ENCODE results near the gene ST8SIA6.
"Not testable (repeated sequence)": the region's sequence is repeated elsewhere in the genome, so short reads cannot be mapped to it uniquely, and the experiment has no call there.

Gene ST8SIA6, protein sequence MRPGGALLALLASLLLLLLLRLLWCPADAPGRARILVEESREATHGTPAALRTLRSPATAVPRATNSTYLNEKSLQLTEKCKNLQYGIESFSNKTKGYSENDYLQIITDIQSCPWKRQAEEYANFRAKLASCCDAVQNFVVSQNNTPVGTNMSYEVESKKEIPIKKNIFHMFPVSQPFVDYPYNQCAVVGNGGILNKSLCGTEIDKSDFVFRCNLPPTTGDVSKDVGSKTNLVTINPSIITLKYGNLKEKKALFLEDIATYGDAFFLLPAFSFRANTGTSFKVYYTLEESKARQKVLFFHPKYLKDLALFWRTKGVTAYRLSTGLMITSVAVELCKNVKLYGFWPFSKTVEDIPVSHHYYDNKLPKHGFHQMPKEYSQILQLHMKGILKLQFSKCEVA

DNA sequence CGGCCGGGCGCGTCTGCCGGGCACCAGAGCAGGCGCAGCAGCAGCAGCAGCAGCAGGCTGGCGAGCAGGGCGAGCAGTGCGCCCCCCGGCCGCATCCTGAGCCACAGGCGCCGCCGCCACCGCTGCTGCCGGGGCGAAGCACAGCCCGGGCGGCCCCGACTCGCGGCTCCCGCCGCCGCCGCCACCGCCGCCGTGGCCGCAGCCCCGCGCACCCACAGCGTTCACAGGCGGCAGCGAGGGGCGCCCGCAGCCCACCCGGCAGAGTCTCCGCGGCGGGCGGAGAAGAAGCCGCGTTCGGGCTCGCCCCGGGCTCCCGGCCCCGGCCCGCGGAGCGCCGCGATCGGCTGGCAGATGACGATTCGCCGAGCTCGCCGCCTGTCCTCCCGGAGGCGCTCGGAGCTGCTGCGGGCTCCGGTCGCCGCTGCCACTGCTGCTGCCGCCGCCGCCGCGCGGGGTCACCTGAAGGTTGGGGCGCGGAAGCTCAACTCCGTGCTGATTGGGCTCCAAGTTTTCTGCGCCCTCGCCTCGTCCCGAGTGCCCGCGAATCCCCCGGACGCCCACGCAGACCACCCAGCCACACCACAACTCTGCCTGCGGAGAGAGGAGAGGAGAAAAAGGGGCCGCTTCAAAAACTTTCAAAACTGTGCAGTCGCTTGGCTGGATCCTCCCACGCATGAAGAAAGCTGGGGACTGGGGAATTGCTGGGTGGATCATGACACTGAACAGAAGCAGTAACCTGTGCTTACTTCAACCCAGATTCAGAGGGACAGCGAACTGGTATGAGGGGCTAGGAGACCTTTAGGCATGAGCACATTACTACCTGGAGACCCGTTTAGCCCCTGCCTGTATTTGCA lies at the start of gene ST8SIA6:
TSS of gene ST8SIA6 (minus strand) at position 435 of the 854 bp plus-strand sequence. CDS start at position 95, 340 bp downstream.
- no peak for DNase-seq

DNA sequence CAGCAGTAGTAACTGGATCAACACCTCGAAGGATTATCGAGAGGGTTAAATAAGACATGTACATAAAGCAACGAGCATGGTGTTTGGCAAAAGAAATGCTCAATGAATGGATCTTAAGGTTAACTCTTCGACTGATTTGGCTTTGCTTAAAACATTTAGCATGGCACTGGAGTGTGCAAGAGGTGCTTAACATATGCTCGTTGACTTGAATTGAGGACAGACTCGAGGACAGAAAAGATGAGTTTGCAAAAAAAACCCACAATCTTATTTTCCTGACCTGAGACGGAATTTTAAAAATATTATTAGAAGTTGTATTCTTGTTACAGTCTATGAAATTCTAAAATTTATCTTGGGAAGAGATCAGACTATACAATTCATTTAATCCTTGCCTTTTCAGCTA lies 49.4 kb upstream of the ST8SIA6 start:
- no peak for DNase-seq

DNA sequence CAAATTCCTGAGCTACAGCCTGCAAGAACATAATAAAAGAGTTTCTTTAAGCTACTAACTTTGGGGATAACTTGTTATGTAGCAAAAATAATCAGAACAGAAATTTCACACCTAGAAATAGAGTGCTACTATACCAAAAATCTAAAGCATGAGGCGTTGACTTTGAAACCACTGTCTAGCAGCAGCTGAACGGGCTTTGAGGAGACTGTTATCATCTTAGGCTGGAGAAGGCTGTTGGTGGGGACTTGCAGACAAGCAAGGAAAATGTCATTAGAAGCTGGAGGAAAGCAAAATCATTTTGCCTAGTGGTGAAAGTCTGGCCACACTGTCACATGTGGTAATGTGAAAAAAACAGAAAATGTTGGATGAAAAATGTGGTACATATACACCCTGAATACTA lies 48.4 kb upstream of the ST8SIA6 start:
- no peak for DNase-seq

DNA sequence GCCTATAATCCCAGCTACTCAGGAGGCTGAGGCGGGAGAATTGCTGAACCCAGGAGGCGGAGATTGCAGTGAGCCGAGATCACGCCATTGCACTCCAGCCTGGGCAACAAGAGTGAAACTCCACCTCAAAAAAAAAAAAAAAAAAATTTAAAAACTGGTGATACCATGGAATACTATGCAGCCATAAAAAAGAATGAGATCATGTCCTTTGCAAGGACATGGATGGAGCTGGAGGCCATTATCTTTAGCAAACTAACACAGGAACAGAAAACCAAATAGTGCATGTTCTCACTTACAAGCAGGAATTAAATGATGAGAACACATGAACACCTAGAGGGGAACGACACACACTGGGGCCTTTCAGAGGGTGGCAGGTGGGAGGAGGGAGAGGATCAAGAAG lies 44.6 kb upstream of the ST8SIA6 start:
- not testable (repeated sequence) for DNase-seq

DNA sequence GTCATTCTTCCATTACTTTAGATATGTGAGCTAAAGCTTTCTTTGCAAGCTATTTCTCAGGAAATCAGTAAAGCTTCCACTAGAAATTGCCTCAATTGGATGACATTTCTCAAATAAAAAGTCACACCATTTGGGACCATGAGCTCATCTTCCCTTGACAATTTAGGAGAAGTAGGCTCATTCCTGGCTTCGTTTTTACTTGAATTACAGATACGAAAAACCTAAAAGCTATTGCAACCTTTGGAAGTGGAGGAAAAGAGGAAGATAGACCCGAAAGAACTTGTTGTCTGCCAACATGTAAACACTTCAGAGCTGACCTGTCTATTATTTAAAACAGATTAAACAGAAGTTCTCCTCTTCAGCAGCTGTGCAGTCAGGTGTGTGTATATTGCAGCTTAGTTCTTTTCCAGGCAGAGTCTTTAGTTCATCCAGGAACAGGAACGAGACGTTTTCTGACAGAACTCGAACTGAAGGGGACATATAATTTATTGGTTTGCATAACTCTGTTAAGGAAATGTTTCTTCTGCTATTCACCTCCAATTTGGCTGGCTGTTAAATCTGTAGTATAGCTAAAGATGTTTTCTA lies 43.1 kb upstream of the ST8SIA6 start:
- DNase-seq: no peak

DNA sequence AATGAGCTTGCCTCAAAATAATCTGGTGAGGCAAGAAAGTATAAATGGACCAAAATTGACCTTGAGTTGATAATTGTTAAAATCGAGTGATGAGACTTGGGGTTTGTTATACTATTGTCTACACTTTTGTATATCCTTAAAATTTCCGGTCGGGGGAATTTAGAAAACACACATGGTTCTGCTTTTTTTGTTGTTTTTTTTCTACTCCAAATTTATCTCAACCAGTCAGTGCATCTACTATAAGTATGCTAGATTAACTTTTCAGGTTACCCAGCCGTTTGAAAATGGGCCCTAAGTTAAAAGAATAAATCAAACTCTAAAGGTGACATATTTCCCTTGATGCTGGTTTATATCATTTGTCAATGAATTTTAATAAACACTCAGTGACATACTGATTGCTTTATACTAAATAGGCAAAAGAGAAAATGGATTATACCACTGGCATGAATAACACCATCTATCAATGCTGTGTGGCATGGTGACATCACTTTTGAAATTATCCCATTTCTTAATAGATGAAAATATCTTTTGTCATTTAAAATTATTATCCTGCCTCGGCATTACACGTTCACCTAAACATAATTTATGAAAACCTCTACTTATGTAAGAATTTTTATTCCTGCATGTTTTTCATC lies 40.3 kb upstream of the ST8SIA6 start:
- no peak for DNase-seq

DNA sequence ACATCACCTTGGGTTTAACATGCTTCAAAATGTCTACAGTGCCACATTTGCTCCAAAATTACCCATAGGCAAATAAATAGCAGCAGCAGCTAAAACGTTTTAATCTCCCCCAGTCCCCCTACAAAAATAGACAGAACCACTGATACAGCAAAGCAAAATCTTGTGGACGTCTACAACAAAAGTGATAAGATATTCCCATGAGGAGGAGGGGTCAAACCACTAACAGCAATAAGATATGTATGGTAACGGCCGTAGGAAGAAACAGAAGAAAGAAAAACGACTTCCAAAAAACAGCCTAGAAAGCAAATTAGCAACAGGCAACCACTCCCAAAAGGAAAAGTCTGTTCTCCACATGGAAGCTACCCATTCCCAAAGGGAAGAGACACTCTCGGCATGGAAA lies 34.5 kb upstream of the ST8SIA6 start:
- DNase-seq: no peak

DNA sequence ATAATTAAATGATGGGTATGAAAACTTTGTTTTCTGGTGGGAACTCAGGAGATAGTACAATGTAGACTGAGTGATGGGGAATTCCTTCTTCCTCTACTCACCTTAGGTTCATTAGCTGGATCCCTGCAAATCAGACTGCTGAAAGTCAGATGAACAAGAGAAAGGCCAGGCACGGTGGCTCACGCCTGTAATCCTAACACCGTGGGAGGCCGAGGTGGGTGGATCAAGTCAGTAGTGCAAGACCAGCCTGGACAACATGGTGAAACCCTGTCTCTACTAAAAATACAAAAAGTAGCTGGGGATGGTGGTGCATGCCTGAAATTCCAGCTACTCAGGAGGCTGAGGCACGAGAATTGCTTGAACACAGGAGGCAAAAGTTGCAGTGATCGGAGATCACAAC lies 28.7 kb upstream of the ST8SIA6 start:
- no peak for DNase-seq

DNA sequence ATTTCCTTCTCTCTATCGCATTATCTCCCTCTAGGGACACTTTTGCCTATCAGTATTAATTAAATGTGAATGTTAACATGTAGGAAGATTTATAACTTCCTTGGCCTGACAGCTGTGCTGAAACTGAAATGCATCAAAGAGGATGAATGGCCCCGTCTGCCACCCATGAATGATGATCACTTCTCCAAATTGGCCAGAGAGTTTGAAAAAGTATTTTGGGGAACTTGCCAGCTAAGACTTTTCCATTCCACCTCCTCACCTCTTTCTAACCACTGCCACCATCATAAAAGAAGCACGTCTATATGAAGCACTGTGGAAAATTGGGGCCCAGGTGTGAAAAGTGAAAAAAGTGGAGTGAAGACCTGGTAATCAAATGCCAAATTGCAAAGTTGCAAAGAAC lies 25.4 kb upstream of the ST8SIA6 start:
- no peak for DNase-seq

DNA sequence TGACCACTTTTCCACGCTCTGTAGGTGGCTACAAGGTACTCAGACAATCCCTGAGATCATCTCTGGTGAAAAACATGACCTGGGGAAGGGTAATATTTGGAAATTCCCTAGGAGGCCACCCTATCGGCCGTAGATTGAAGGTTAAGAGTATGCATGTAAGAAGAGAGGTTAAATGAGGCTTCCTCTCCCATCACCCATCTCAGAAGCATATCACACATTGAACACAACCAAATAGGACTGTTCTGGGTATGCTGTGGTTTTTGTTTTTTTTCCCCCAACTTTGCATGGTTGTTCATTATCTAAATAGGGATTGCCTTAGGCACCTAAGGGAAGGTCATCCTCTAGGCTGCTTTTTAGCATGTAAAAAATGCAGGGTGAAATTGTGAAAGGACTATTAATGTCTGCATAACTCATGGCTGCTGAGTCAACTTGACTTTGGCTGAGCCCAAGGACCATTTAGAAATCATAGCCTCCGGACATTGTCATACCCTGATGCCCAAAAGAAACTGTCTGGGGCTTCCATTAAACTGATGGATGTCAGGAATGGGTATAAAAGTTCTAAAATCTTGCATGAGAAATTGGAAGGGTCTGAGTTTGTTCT lies 24.7 kb upstream of the ST8SIA6 start:
- DNase-seq: no peak

DNA sequence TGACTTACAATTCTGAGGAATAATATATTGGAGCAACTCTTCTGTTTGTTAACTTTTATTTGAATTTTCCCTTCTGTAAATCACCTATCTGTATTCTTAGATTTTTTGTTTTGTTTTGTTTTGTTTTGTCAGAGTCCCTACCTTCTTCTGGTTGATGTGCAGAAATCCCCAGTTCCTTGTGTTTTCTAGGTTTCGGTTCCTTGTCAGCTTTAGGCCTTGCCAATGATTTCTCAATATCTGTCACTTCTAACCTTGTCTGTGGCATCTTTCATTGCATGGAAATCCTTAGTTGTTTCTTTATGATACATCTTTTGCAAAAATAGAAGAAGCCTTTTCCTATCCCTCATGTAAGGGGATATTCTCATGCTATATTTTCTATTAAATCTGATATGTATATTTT lies 21.7 kb upstream of the ST8SIA6 start:
- DNase-seq: no peak

DNA sequence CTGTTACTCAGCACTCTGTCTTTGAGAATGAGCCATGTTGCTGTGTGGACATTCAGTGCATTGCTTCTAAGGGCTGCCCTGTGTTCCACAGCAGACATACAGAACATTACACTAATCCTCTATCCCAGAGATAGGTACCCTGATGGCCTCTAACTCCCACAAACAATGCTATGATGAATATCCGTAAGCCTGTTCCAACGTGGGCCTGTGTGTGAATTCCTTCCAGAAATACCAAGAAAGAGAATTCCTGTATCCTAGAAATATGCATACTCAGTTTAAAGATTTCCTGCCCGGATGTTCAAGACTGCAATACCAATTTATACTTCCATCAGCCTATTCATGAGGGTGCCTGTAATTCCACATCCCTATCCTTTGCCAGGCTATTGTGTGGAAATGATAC lies 21.3 kb upstream of the ST8SIA6 start:
- DNase-seq: no peak

DNA sequence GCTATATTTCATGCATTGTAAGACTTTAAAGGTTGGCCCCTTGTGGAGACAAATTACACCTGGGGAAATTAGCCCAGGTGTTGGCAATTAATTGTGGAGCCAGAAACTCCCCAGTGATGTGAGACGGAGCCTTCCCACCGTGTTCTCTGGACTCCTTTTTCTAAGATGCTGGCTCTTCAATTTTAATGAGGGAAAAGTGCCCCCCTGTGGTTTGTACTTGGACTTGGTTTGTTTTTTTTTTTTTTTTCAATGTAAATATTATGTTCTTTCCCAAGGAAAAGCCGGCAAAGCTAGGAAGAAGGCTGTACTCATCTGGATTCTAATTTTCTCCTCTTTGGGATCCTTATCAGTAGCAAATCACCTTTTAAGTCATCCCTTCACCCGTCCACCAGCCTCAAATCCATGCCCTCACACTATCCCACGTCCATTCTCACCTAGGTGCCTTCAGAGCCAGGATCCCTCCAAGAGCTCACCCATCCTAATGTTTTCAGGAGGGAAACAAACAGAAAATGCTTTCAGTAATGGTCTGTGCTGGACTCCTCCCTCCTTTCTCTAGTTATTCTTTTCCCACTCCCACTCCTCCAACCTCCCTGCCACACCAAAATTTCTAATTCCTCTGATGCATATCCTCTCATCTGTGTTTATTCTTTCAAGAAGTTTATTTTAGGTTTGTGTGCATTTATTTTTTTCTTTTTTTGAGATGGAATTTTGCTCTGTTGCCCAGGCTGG lies 20.4 kb upstream of the ST8SIA6 start:
- no peak for DNase-seq

DNA sequence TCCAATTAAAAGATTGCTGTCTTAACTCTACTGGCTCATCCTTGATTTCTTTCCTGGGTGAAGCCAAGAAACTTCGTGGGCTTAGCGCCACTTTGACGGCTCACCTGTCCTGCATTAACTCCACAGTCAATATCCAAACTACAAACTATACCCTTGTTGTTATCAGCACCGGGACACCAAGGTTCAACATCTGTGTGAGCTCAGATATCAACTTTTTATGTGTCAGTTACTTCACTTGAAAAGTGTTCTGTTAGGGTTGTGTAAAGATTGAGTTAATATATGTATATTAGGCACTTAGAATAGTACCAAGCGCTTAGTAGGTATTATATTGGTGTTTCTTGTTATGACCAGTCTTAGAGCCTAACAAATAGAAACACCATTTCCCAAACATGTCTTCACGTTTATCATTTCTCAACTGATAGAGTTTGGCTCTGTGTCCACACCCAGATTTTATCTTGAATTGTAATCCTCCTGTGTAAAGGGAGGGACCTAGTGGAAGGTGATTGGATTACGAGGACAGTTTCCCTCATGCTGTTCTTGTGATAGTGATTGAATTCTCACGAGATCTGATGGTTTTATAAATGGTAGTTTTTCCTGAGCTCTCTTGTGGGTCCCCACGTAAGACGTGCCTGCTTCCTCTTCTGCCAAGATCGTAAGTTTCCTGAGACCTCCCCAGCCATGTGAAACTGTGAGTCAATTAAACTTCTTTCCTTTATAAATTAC lies 19.0 kb upstream of the ST8SIA6 start:
- DNase-seq: no peak

DNA sequence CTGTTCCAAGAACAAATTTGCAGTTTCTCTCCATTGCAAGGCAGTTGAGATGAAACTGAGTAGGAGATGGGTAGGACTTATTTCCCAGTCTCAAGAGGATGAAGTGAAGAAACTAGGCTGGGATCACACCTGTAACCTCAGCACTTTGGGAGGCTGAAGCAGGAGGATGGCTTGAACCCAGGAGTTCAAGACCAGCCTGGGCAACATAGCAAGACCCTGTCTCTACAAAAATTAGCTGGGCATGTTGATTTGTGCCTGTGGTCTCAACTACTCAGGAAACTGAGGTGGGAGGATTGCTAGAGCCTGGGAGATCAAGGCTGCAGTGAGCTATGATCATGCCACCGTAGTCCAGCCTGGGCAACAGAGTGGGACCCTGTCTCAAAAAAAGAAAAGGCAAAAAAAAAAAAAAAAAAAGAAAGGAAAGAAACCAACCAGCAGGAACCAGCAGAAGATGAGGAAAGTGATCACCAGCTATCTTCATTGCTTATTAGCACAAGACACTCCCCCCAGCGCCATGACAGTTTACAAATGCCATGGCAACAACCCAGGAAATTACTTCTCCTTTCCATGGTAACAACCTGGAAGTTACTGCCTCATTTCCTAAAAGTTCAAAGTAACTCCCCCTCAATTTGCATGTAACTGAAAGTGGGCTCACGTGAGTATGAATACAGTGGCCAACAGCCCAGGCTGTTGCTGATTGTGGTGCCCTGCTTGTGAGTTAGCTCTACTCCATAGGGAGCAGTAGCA lies 18.3 kb upstream of the ST8SIA6 start:
- no peak for DNase-seq

DNA sequence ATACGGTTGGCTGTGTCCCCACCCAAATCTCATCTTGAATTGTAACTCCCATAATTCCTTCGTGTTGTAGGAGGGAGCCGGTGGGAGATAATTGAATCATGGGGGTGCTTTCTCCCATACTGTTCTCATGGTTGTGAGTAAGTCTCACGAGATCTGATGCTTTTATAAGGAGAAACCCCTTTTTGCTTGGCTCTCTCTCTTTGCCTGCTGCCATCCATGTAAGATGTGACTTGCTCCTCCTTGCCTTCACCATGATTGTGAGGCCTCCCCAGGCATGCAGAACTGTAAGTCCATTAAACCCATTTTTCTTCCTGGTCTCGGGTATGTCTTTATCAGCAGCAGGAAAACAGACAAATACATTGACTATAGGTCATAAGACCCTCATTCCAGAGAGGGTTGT lies 15.9 kb upstream of the ST8SIA6 start:
- no peak for DNase-seq

DNA sequence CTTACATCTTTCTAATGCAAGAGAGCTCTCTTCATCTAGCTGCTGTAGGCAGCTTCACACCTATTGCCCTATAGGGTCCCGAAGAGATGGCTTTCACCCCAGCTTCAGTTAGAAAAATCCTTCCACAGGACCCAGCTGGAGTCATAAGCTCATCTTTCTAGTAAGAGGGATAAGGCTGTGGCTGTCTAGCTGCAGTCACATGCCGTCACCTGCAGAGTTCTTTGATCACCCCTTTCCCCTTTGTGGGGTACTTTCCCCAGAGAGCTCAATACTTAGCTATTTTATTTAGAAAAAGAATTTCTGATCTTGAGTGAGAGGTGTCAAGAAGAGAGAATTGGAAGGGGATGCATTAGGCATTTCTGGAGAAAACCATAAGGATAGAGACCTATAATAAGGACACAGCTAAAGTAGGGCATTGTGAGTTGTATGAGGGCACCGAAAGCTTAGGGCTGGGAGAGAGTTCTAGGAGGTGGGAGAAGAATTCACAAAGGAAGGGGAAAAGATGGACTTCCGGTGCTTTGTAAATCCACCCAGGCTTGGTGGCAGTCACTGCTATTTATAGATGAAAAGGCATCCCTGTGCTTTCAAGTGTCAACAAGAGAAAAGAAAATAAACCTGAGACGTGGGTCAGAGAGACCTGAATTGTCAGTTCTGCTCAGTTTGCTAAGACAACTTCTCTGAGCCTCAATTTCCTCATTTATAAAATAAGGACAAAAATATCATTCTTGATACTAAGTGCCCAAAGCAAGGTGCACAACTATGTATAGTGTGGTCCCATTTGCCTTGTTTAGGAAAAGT lies 11.1 kb upstream of the ST8SIA6 start:
- DNase-seq: no peak

DNA sequence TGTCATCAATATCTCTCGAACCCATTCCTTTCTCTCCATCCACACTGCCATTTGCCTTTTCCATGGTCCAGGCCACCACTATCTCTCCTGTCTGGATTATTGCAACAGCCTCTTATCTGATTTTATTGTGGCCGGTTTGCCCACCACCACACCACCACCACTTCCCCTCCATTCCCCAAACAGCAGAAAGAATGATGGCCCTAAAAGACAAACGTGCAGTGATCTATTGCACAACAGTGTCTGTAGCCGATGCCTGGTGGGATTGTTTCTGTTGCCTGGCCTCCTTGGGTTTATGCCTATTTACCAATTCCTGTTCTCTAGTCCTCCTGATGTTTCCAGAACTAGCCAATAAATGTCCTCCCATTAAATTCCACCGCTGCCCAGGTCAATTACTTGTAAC lies 10.2 kb upstream of the ST8SIA6 start:
- no peak for DNase-seq

DNA sequence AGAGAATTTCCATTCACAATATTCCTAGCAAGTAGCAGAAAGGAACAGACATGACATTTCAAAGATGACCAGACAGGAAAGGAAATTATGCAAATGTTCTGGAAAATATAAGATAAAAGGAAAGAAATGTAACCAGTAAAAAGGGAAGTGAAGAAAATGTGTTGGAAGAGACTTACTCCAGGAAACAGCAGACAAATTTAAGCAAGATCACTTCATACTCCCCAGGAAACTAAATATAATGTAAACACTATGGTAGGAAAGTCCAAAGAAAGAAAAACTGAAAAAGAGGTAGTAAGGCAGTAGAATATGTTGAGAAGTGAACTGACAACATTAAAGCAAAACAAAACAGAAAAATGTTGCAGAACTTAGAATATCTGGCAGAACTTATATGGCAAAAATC lies 6.4 kb upstream of the ST8SIA6 start:
- no peak for DNase-seq

DNA sequence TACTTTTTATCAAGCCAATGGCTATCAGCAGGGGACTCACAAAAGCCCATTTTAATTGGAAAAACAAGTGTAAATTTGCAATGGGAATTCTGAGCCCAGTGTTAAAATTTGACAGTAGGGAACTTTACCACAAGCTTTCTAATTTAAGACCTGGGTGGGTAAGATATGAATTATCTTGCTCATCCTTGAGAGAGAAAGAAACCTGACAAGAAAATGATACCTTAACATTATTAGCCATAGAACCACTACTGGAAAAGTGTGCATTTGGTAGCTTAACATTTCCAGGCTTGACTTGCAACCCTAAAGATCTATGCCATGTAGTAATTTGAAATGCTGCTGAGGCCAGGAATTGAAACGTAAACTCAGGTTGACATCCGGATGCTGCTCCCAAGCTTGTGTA lies 2.7 kb upstream of the ST8SIA6 start:
- DNase-seq: no peak

Data from C1 segment of cervical spinal cord (tissue), 14 donors.